Measurements from ENCODE around the gene WFIKKN1. TPM values are rescaled to one million over a fixed set of nuclear protein-coding genes. Genes with fewer than 3 reads are reported as not detected.

The WFIKKN1 gene
- total RNA-seq, 4 donors from 2014 or later: 2.3 to 13.1 (median 4.2) TPM

DNA sequence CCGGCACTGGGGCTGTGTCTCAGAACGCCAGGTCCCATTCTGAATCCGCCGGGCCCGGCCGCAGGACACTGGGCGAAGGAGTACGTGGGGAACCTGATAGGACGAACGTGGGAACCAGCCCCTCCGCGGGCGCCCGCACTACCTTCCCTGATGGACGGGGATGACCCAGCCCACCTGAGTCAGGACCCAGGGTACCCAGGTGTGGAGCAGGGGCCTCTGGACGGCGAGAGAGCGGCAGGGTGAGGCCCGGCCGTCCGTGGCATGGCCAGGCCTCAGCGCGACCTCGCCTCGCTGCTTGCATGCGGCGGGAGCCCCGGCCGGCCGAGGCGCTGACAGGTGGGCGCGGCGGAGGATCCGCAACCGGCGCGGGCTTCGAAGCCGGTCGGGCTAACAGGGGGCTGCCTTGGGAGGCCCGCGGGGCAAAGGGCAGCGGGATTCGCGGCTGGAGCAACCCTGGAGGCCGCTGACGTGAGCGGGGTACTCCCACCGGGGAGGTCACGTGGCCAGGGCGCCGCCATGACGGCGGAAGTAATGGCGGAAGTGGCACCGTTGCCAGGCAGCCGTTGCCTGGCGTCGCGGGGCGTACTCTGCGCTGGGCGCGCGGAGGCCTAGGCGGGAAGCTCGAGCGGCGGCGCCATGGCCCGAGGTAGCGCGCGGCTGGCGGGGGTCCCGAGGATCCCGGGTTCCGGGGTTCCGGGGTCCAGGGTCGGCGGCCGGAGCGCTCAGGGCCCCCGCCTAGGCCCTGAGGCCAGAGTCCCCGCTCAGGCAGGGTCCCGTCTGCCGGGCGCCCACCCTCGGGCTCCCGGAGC is 18.2 kb downstream of the WFIKKN1 start, which contains the start of gene WDR90:
TSS of gene WDR90 (plus strand) at position 585 of the 809 bp plus-strand sequence. CDS start at position 637, 52 bp downstream.
- peak; percentile 96 for DNase-seq
- intact Hi-C loops (cut with DNase I; ENCODE audit: low total_unique reads): no loop called here
- 0 to 1% methylated on average over 7 to 44 of the region's 91 CpGs for WGBS, 2 donors (ENCODE audit: low coverage in 1 of 2)

GRCh38 chr16:649631-650030 is 18.8 kb downstream of the WFIKKN1 start:
- peak overlapping the region; percentile 47 to 86 (median 71) for H3K4me3 ChIP-seq
- H3K36me3 ChIP-seq: no peaks in the 10 kb centered on the region
- DNase-seq: no peak
- peaks cover 31 to 56% (median 54%) of the 10 kb centered on the region in 4 donors for H3K4me1 ChIP-seq
- no peaks in the 10 kb centered on the region for H3K9me3 ChIP-seq
- TF ChIP-seq EP300 (IDR thresholded peaks at IDR 0.05; ENCODE audit: low read depth): no peak
- TF ChIP-seq CTCF (IDR thresholded peaks at IDR 0.05): no peak
- no peak for TF ChIP-seq POLR2A (IDR thresholded peaks at IDR 0.05)
- TF ChIP-seq POLR2AphosphoS5 (IDR thresholded peaks at IDR 0.05): no peak
- peak overlapping the region; percentile 93 to 96 (median 95) for H3K27ac ChIP-seq
- WGBS, 2 donors (ENCODE audit: low coverage in 1 of 2): 2% methylated on average over 42 of the region's 44 CpGs; no CpG with 5 or more reads in 1 of the 2 donors
- intact Hi-C loops (cut with DNase I; ENCODE audit: low total_unique reads): no loop called here
- H3K27me3 ChIP-seq: no peaks in the 10 kb centered on the region
- in situ Hi-C loops (cut with MboI; ENCODE audit: low pct_ligation_motif_present in 1 of 4, low pct_unique_long_range_greater_than_20kb in 1 of 4, low sequenced_read_pairs in 3 of 4): no loop called here

More for the DNA sequence above, 18.2 kb downstream of the WFIKKN1 start, which contains the start of gene WDR90:
- in situ Hi-C loops (cut with MboI; ENCODE audit: low pct_ligation_motif_present in 1 of 4, low pct_unique_long_range_greater_than_20kb in 1 of 4, low sequenced_read_pairs in 3 of 4): no loop called here
- Histone ChIP-seq H3K9me3 (no peaks in the 10 kb centered on the region), H3K36me3 (no peaks in the 10 kb centered on the region), H3K4me3 (peak within 1 kb of the TSS; percentile 52 to 86 (median 71)), H3K27me3 (no peaks in the 10 kb centered on the region), H3K4me1 (peaks cover 36 to 60% (median 60%) of the 10 kb centered on the region in 4 donors), H3K27ac (peak within 1 kb of the TSS; percentile 93 to 96 (median 95))
- no peak for TF ChIP-seq CTCF (IDR thresholded peaks at IDR 0.05)
- TF ChIP-seq POLR2A (IDR thresholded peaks at IDR 0.05): peak; percentile 73
- peak; percentile 66 to 90 (median 86) for TF ChIP-seq POLR2AphosphoS5 (IDR thresholded peaks at IDR 0.05)
- TF ChIP-seq EP300 (IDR thresholded peaks at IDR 0.05; ENCODE audit: low read depth): no peak

DNA sequence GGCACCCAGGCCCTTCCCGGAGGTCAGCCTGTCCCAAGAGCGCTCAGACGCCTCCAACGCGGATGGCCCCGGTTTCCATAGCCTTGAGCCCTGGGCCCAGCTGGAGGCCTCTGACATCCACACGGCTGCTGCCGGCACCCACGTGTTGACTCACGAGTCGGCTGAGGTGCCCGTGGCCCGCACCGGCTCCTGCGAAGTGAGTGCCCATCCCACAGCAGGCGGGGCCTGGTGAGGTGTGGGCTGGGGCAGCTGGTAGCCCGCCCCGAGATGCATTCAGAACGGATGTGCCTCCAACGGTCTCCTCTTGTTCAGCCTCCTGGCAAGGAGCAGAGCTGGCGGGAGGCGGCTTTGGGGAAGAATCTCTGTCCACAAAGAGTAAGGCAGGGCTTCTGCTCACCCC is 21.1 kb downstream of the WFIKKN1 start:
- WGBS, 2 donors (ENCODE audit: low coverage in 1 of 2): 96% methylated on average over 14 of the region's 22 CpGs; no CpG with 5 or more reads in 1 of the 2 donors
- Histone ChIP-seq H3K9me3 (no peaks in the 10 kb centered on the region), H3K36me3 (no peaks in the 10 kb centered on the region), H3K4me3 (no peak overlapping the region), H3K4me1 (peaks cover 24 to 36% (median 33%) of the 10 kb centered on the region in 4 donors), H3K27me3 (no peaks in the 10 kb centered on the region), H3K27ac (no peak overlapping the region)
- TF ChIP-seq POLR2A (IDR thresholded peaks at IDR 0.05): no peak
- TF ChIP-seq CTCF (IDR thresholded peaks at IDR 0.05): no peak
- no peak for TF ChIP-seq EP300 (IDR thresholded peaks at IDR 0.05; ENCODE audit: low read depth)
- TF ChIP-seq POLR2AphosphoS5 (IDR thresholded peaks at IDR 0.05): no peak
- intact Hi-C loops (cut with DNase I; ENCODE audit: low total_unique reads): no loop called here
- no peak for DNase-seq
- in situ Hi-C loops (cut with MboI; ENCODE audit: low pct_ligation_motif_present in 1 of 4, low pct_unique_long_range_greater_than_20kb in 1 of 4, low sequenced_read_pairs in 3 of 4): no loop called here

DNA sequence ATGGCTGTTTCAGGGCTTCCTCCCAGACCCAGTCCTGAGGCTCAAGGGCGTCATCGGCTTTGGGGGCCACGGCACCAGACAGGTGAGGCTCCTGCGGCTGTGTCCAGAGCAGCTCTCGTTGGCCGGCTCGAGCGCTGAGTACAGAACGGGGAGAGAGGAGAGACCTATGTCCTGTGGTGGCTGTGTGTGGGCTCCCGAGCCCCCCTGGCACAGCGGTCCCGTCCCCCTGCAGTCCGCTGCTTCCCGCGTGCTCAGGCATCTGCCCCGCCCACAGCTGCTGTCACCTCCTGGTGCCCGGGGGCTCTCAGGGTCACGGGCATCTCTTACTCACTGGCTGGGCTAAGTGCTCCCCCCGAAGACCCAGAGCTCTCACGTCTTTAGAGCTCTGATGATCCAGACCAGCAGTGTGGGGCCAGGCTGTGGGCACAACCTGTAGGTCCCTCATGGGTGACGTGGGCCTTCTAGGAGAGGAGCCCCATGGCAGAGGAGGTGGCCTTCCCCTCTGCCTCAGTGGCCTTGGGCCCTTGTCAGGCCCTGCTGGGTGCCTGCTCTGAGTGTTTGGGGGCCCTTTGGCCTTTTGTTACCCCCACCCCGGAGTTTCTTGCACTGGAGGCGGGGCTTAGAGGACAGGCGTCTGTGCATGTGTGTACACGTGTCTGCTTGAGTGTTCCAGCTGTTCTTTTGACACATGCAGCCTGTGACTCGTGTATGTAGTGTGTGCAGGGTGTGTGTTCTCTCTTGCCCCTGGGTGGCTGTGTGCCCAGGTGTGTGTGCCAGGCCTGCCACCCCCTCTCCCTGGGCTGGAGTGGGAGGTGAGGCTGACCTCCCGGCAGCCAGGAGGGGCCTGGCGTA is 21.9 kb downstream of the WFIKKN1 start:
- in situ Hi-C loops (cut with MboI; ENCODE audit: low pct_ligation_motif_present in 1 of 4, low pct_unique_long_range_greater_than_20kb in 1 of 4, low sequenced_read_pairs in 3 of 4) (no loop called here), intact Hi-C loops (cut with DNase I; ENCODE audit: low total_unique reads) (no loop called here)
- WGBS, 2 donors (ENCODE audit: low coverage in 1 of 2): 77 to 91% methylated on average over 5 to 24 of the region's 28 CpGs
- TF ChIP-seq POLR2A (IDR thresholded peaks at IDR 0.05) (no peak), POLR2AphosphoS5 (IDR thresholded peaks at IDR 0.05) (no peak), CTCF (IDR thresholded peaks at IDR 0.05) (no peak), EP300 (IDR thresholded peaks at IDR 0.05; ENCODE audit: low read depth) (no peak)
- no peaks in the 10 kb centered on the region for H3K9me3 ChIP-seq
- no peaks in the 10 kb centered on the region for H3K36me3 ChIP-seq
- H3K4me3 ChIP-seq: no peak overlapping the region
- H3K27me3 ChIP-seq: no peaks in the 10 kb centered on the region
- no peak for DNase-seq
- H3K27ac ChIP-seq: no peak overlapping the region
- H3K4me1 ChIP-seq: peaks cover 16 to 28% (median 24%) of the 10 kb centered on the region in 4 donors
